H9 (cell line): ENCODE data around the gene SVOP. TPM values are rescaled to one million over a fixed set of nuclear protein-coding genes. Genes with fewer than 3 reads are reported as not detected.
"Not testable (repeated sequence)": the region's sequence is repeated elsewhere in the genome, so short reads cannot be mapped to it uniquely, and the experiment has no call there.

Source experiments
- DNase-seq: peaks from one replicate; pipeline ENCODE4 v3.0.0-alpha.2; 2017
- H2AFZ ChIP-seq: one replicate; pipeline ENCODE4 v1.6.1; 2013; ENCODE audit warnings: mild to moderate bottlenecking, low read length, control low read depth, moderate library complexity
- H2AK5ac ChIP-seq: 2 replicates; pipeline ENCODE4 v1.6.1; 2013; ENCODE audit warnings: low read length, control low read depth, mixed read lengths; ENCODE audit not compliant: insufficient read length
- H2BK120ac ChIP-seq: one replicate; pipeline ENCODE4 v1.6.1; 2013; ENCODE audit warnings: low read depth, mild to moderate bottlenecking, low read length, control low read depth, inconsistent platforms; ENCODE audit not compliant: poor library complexity, severe bottlenecking
- H2BK12ac ChIP-seq: 2 replicates; pipeline ENCODE4 v1.6.1; 2013; ENCODE audit warnings: low read length, control low read depth, mixed read lengths, low read depth; ENCODE audit not compliant: insufficient read length
- H2BK15ac ChIP-seq: 2 replicates; pipeline ENCODE4 v1.6.1; 2013; ENCODE audit warnings: low read depth, low read length, control low read depth
- H2BK20ac ChIP-seq: one replicate; pipeline ENCODE4 v1.6.1; 2013; ENCODE audit warnings: low read depth, mild to moderate bottlenecking, low read length, control low read depth, inconsistent platforms; ENCODE audit not compliant: poor library complexity, severe bottlenecking
- H2BK5ac ChIP-seq: 2 replicates; pipeline ENCODE4 v1.6.1; 2013; ENCODE audit warnings: low read length, control low read depth, mixed read lengths; ENCODE audit not compliant: insufficient read length
- H3K14ac ChIP-seq: 2 replicates; pipeline ENCODE4 v1.6.1; 2013; ENCODE audit warnings: low read length, control low read depth; ENCODE audit not compliant: insufficient read depth
- H3K18ac ChIP-seq: 2 replicates; pipeline ENCODE4 v1.6.1; 2013; ENCODE audit warnings: low read depth, mild to moderate bottlenecking, mixed read lengths, low read length, control low read depth; ENCODE audit not compliant: insufficient read length
- H3K23ac ChIP-seq: 2 replicates; pipeline ENCODE4 v1.6.1; 2013; ENCODE audit warnings: low read length, control low read depth, mixed read lengths, low read depth; ENCODE audit not compliant: insufficient read length
- H3K23me2 ChIP-seq: 2 replicates; pipeline ENCODE4 v1.6.1; 2013; ENCODE audit warnings: low read depth, mild to moderate bottlenecking, mixed read lengths, low read length, control low read depth; ENCODE audit not compliant: insufficient read length, poor library complexity, severe bottlenecking
- H3K27ac ChIP-seq: 2 replicates; pipeline ENCODE4 v1.5.1; 2013; ENCODE audit warnings: low read length, control low read depth, mixed read lengths, low read depth; ENCODE audit not compliant: insufficient read length
- H3K27me3 ChIP-seq: 2 replicates; pipeline ENCODE4 v1.6.1; 2013; ENCODE audit warnings: low read length, control low read depth, inconsistent platforms; ENCODE audit not compliant: insufficient read depth
- H3K4ac ChIP-seq: 2 replicates; pipeline ENCODE4 v1.6.1; 2013; ENCODE audit warnings: low read depth, mild to moderate bottlenecking, control low read depth, inconsistent platforms, low read length, moderate library complexity
- H3K4me1 ChIP-seq: 2 replicates; pipeline ENCODE4 v1.6.1; 2013; ENCODE audit warnings: low read length, control low read depth, inconsistent platforms; ENCODE audit not compliant: insufficient read depth
- H3K4me2 ChIP-seq: 2 replicates; pipeline ENCODE4 v1.6.1; 2013; ENCODE audit warnings: low read length, control low read depth, mixed read lengths; ENCODE audit not compliant: insufficient read length, insufficient read depth
- H3K56ac ChIP-seq: 2 replicates; pipeline ENCODE4 v1.6.1; 2013; ENCODE audit warnings: low read depth, mild to moderate bottlenecking, mixed read lengths, low read length, control low read depth; ENCODE audit not compliant: insufficient read length
- H3K79me1 ChIP-seq: 2 replicates; pipeline ENCODE4 v1.6.1; 2013; ENCODE audit warnings: low read depth, mild to moderate bottlenecking, moderate library complexity, low read length, control low read depth, inconsistent platforms; ENCODE audit not compliant: insufficient read depth, poor library complexity, severe bottlenecking
- H3K79me2 ChIP-seq: 2 replicates; pipeline ENCODE4 v1.6.1; 2013; ENCODE audit warnings: low read length, control low read depth, inconsistent platforms; ENCODE audit not compliant: insufficient read depth
- H3K9ac ChIP-seq: 2 replicates; pipeline ENCODE4 v1.6.1; 2013; ENCODE audit warnings: low read length, control low read depth, mixed read lengths; ENCODE audit not compliant: insufficient read length; ENCODE audit errors: extremely low read depth
- H3K9me3 ChIP-seq: one replicate; pipeline ENCODE4 v1.6.1; 2013; ENCODE audit warnings: low read depth, low read length, inconsistent platforms; ENCODE audit not compliant: control insufficient read depth
- H3T11ph ChIP-seq: one replicate; pipeline ENCODE4 v1.6.1; 2013; ENCODE audit warnings: mild to moderate bottlenecking, low read length, control low read depth, inconsistent platforms
- H4K20me1 ChIP-seq: one replicate; pipeline ENCODE4 v1.6.1; 2013; ENCODE audit not compliant: control insufficient read depth, insufficient read length, insufficient read depth
- H4K5ac ChIP-seq: 2 replicates; pipeline ENCODE4 v1.6.1; 2013; ENCODE audit warnings: low read depth, mild to moderate bottlenecking, mixed read lengths, low read length, control low read depth; ENCODE audit not compliant: insufficient read length
- H4K8ac ChIP-seq: replicated peaks from 2 replicates; pipeline ENCODE4 v1.6.1; 2013; ENCODE audit warnings: low read length, control low read depth, mixed read lengths, low read depth; ENCODE audit not compliant: insufficient read length
- H4K91ac ChIP-seq: 2 replicates; pipeline ENCODE4 v1.6.1; 2013; ENCODE audit warnings: low read depth, mild to moderate bottlenecking, moderate library complexity, mixed read lengths, low read length, control low read depth; ENCODE audit not compliant: insufficient read length
- H3K27ac Mint-ChIP-seq, 3 experiments: 2 replicates in 2 of 3; 3 replicates in 1 of 3; pipeline ENCODE4 v1.8.0; 2020 to 2021; ENCODE audit warnings: mixed read lengths in 3 of 3, mild to moderate bottlenecking in 1 of 3, moderate library complexity in 1 of 3
- H3K27me3 Mint-ChIP-seq: 2 replicates; pipeline ENCODE4 v1.8.0; 2021; ENCODE audit warnings: low read depth, mild to moderate bottlenecking, moderate library complexity, mixed read lengths
- H3K36me3 Mint-ChIP-seq, 3 experiments: 2 replicates in 2 of 3; 3 replicates in 1 of 3; pipeline ENCODE4 v1.8.0; 2020 to 2021; ENCODE audit warnings: low read depth in 3 of 3, mixed read lengths in 3 of 3; ENCODE audit not compliant: insufficient read depth in 1 of 3
- H3K4me1 Mint-ChIP-seq, 2 experiments: 2 replicates each; pipeline ENCODE4 v1.8.0; 2020; ENCODE audit warnings: mixed read lengths in 2 of 2
- H3K4me3 Mint-ChIP-seq, 2 experiments: 2 replicates in 1 of 2; 3 replicates in 1 of 2; pipeline ENCODE4 v1.8.0; 2020 to 2021; ENCODE audit warnings: mild to moderate bottlenecking in 2 of 2, mixed read lengths in 2 of 2, moderate library complexity in 1 of 2
- H3K9me3 Mint-ChIP-seq, 2 experiments: 2 replicates in 1 of 2; 3 replicates in 1 of 2; pipeline ENCODE4 v1.8.0; 2020; ENCODE audit warnings: mild to moderate bottlenecking in 2 of 2, mixed read lengths in 2 of 2, moderate library complexity in 1 of 2
- WGBS: extraction: QIAGEN DNeasy Blood & Tissue Kit; methylation state at CpG from one replicate; pipeline ENCODE4 v1.1.7; 2013; ENCODE audit warnings: missing lambda C conversion rate, low lambda C conversion rate, mixed read lengths; ENCODE audit not compliant: insufficient read length; ENCODE audit errors: extremely low coverage; 5-methylcytosine and 5-hydroxymethylcytosine counted together
- total RNA-seq: library from RNA; stranded (reverse); gene quantifications from 2 replicates; pipeline ENCODE4 v1.2.1, GENCODE V29; 2021
- TF ChIP-seq, protein P1 (sequence below): fragments of 200-600 bp; sonication (generic); conservative IDR thresholded peaks from 3 replicates; pipeline ENCODE4 v1.8.0; 2021; ENCODE audit warnings: antibody characterized with exemption, mild to moderate bottlenecking

Gene SVOP
- total RNA-seq, 1 experiment from 2014 or later: 0.15 TPM

- no peak overlapping the region for H2BK12ac ChIP-seq
- H4K20me1 ChIP-seq: no peaks in the 10 kb centered on the region
- no peak overlapping the region for H3K4ac ChIP-seq
- Mint-ChIP-seq H3K4me3 (no peak overlapping the region), H3K9me3 (peaks cover 0 to 4% of the 10 kb centered on the region in 2 experiments; a peak in 3 of 5 replicates), H3K27me3 (peaks cover 16% of the 10 kb centered on the region), H3K27ac (no peak overlapping the region), H3K4me1 (peaks cover 5 to 9% of the 10 kb centered on the region in 2 experiments; a peak in 3 of 4 replicates), H3K36me3 (no peaks in the 10 kb centered on the region; a peak in 2 of 7 replicates)
- no peak overlapping the region for H3K4me2 ChIP-seq
- no peak overlapping the region for H4K91ac ChIP-seq
- H3K14ac ChIP-seq: no peak overlapping the region
- no peaks in the 10 kb centered on the region for H3K4me1 ChIP-seq
- H3T11ph ChIP-seq: no peak overlapping the region
- no peak overlapping the region for H3K9ac ChIP-seq
- DNase-seq: no peak
- no peak overlapping the region for H4K5ac ChIP-seq
- no peak overlapping the region for H4K8ac ChIP-seq
- no peak overlapping the region for H2BK5ac ChIP-seq
- H3K79me2 ChIP-seq: no peaks in the 10 kb centered on the region
- H2AK5ac ChIP-seq: no peak overlapping the region
- no peaks in the 10 kb centered on the region for H3K9me3 ChIP-seq
- TF ChIP-seq, protein P1, sequence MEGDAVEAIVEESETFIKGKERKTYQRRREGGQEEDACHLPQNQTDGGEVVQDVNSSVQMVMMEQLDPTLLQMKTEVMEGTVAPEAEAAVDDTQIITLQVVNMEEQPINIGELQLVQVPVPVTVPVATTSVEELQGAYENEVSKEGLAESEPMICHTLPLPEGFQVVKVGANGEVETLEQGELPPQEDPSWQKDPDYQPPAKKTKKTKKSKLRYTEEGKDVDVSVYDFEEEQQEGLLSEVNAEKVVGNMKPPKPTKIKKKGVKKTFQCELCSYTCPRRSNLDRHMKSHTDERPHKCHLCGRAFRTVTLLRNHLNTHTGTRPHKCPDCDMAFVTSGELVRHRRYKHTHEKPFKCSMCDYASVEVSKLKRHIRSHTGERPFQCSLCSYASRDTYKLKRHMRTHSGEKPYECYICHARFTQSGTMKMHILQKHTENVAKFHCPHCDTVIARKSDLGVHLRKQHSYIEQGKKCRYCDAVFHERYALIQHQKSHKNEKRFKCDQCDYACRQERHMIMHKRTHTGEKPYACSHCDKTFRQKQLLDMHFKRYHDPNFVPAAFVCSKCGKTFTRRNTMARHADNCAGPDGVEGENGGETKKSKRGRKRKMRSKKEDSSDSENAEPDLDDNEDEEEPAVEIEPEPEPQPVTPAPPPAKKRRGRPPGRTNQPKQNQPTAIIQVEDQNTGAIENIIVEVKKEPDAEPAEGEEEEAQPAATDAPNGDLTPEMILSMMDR: no peak
- H3K23ac ChIP-seq: no peak overlapping the region
- no peaks in the 10 kb centered on the region for H3K27me3 ChIP-seq
- H2BK20ac ChIP-seq: no peak overlapping the region
- WGBS: no CpG with 5 or more reads among the region's 2 CpGs
- no peak overlapping the region for H3K18ac ChIP-seq
- H2AFZ ChIP-seq: no peak overlapping the region
- H2BK120ac ChIP-seq: no peak overlapping the region
- no peak overlapping the region for H3K56ac ChIP-seq
- no peak overlapping the region for H2BK15ac ChIP-seq
- no peak overlapping the region for H3K27ac ChIP-seq
- H3K23me2 ChIP-seq: no peaks in the 10 kb centered on the region
- H3K79me1 ChIP-seq: no peaks in the 10 kb centered on the region
These were observed 8.5 kb upstream of the SVOP start for GRCh38 chr12:109029411-109029810.

GRCh38 chr12:109028624-109029023 lies 7.8 kb upstream of the SVOP start:
- not testable (repeated sequence) for H3K23me2 ChIP-seq, H3K27ac ChIP-seq, H3K4ac ChIP-seq, H3K27me3 ChIP-seq, H2BK20ac ChIP-seq, H3K14ac ChIP-seq, H3K9me3 Mint-ChIP-seq, H4K91ac ChIP-seq, H2BK12ac ChIP-seq, H3K79me1 ChIP-seq, H2BK120ac ChIP-seq, H3K4me1 Mint-ChIP-seq, H3K9ac ChIP-seq, H3K4me2 ChIP-seq, H3K18ac ChIP-seq, H3K27ac Mint-ChIP-seq, H3K9me3 ChIP-seq, H3K23ac ChIP-seq, H4K20me1 ChIP-seq, H3T11ph ChIP-seq, H3K79me2 ChIP-seq, H3K36me3 Mint-ChIP-seq, H3K56ac ChIP-seq, H2AFZ ChIP-seq, H3K4me3 Mint-ChIP-seq, H4K8ac ChIP-seq, DNase-seq, H3K4me1 ChIP-seq, H2AK5ac ChIP-seq, H2BK5ac ChIP-seq, H2BK15ac ChIP-seq, H4K5ac ChIP-seq
- H3K27me3 Mint-ChIP-seq: peaks cover 16% of the 10 kb centered on the region
- no CpG with 5 or more reads among the region's 3 CpGs for WGBS
